ENCODE results near the gene WBP1. TPM values are rescaled to one million over a fixed set of nuclear protein-coding genes. Genes with fewer than 3 reads are reported as not detected.
"Not testable (repeated sequence)": the region's sequence is repeated elsewhere in the genome, so short reads cannot be mapped to it uniquely, and the experiment has no call there.

Gene WBP1
- total and polyA plus RNA-seq, 10 of the 15 experiments (the other 5 are each of a cell fraction or from before 2014, with no cell fraction given) = 4.2 to 76.8 (median 43.8) TPM

DNA sequence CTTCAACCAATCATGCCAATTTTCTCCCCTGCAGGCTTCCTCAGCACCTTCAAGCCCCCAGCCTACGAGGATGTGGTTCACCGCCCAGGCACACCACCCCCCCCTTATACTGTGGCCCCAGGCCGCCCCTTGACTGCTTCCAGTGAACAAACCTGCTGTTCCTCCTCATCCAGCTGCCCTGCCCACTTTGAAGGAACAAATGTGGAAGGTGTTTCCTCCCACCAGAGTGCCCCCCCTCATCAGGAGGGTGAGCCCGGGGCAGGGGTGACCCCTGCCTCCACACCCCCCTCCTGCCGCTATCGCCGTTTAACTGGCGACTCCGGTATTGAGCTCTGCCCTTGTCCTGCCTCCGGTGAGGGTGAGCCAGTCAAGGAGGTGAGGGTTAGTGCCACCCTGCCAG is 1.9 kb downstream of the WBP1 start:
- FAIRE-seq; H4K20me1 ChIP-seq (ENCODE audit: control insufficient read depth, insufficient read depth); BruUV-seq (replicated peaks); H3K4me2 ChIP-seq (ENCODE audit: control insufficient read depth, insufficient read depth); in situ Hi-C loops (cut with MboI); H3K27ac ChIP-seq (ENCODE audit: control insufficient read depth, insufficient read depth); ATAC-seq; H3K36me3 ChIP-seq (ENCODE audit: control insufficient read depth in 2 of 2, insufficient read depth in 2 of 2, low read length in 1 of 2); H3K4me3 ChIP-seq; H2AFZ ChIP-seq (ENCODE audit: control insufficient read depth, low read depth, low read length); intact Hi-C loops (cut with micrococcal nuclease; ENCODE audit: unreplicated experiment); H3K27me3 ChIP-seq (replicated peaks in 1 of 2; ENCODE audit: control insufficient read depth in 2 of 2, insufficient read depth in 2 of 2, low read length in 1 of 2); H3K9ac ChIP-seq (ENCODE audit: control insufficient read depth, insufficient read depth, low read length); DNase-seq (ENCODE audit: low read depth, low spot score); H3K9me3 ChIP-seq (replicated peaks; ENCODE audit: control insufficient read depth, insufficient read depth, low read length); POLR2A ChIA-PET: not testable (repeated sequence)
- 93% methylated on average over 10 of the region's 10 CpGs for WGBS (ENCODE audit: insufficient coverage, insufficient replicate concordance, low lambda C conversion rate, missing lambda C conversion rate)
- ChIA-PET CTCF (interaction anchor here (1.6 kb wide), 1 partner anchor 128 kb away, joined by 5 read pairs; no protein-coding TSS in a partner anchor), SMC1A (ENCODE audit: uncharacterized antibody, unreplicated experiment) (interaction anchor here (1.3 kb wide), 1 partner anchor 120 kb away, joined by 3 read pairs; no protein-coding TSS in a partner anchor), RAD21 (ENCODE audit: unreplicated experiment) (interaction anchor here (0.7 to 1.2 kb wide), 2 partner anchors 12 to 70 kb away, joined by 3 to 4 read pairs; partner anchors contain the start of genes HTRA2 and MRPL53)
- Histone ChIP-seq H3K79me2 (ENCODE audit: control insufficient read depth, insufficient read depth, low read length) (peaks cover 32% of the 10 kb centered on the region), H3K4me1 (ENCODE audit: control insufficient read depth, insufficient read depth, low read length) (peaks cover 19% of the 10 kb centered on the region)
- peak; percentile 32; the same call in 1 of the 2 replicates for TF ChIP-seq POLR2A (IDR thresholded peaks at IDR 0.05; ENCODE audit: low read depth, low read length)

DNA sequence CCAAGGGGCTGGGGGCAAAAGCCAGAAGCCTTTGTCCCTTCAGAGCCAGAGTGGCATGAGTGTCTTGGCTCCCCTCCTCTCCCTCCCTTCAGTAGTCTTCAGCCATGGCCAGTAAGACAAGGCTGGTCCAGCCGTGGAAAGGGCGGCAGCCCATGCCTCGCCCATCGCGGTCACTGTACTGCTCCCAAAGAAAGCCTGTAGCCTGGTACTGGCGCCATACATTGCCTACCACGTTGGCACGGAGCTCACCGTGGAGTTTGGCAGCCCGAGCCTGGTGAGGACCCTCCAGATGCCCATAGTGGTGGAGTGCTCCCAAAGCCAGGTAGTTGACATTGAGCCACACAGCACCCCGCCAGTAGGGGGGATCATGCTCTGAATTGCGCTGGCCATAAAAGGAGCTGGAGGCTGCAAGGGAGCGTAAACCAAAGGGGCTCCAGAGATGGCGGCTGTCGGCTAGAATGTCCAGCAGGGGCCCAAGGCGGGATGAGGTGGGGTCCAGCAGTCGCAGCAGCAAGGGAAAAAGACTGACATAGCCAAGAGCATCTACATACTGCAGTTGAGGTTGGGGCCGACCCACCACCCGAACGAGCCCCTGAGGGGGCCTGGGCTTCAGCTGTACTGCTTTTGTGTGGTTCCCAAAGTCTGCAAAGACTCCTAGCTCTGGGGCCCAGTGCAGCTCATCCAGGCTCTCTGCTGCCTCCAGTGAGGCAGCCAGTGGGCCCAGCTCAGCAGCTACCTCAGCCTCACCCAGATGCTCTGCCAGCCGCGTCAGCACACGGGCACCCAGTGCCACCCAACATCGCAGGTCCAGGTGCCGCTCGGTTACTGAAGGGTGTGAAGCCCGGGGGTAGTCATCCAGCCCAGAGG is 3.2 kb downstream of the WBP1 start:
- no TSS peak for BruUV-seq (replicated peaks)
- Histone ChIP-seq H2AFZ (ENCODE audit: control insufficient read depth, low read depth, low read length) (no peak overlapping the region), H3K36me3 (ENCODE audit: control insufficient read depth in 2 of 2, insufficient read depth in 2 of 2, low read length in 1 of 2) (peaks cover 2 to 4% of the 10 kb centered on the region in 2 experiments; a peak in 3 of 4 replicates), H3K4me3 (no peak overlapping the region), H3K27me3 (replicated peaks in 1 of 2; ENCODE audit: control insufficient read depth in 2 of 2, insufficient read depth in 2 of 2, low read length in 1 of 2) (no peaks in the 10 kb centered on the region), H3K4me2 (ENCODE audit: control insufficient read depth, insufficient read depth) (no peak overlapping the region), H3K9me3 (replicated peaks; ENCODE audit: control insufficient read depth, insufficient read depth, low read length) (no peaks in the 10 kb centered on the region), H3K9ac (ENCODE audit: control insufficient read depth, insufficient read depth, low read length) (no peak overlapping the region), H3K27ac (ENCODE audit: control insufficient read depth, insufficient read depth) (no peak overlapping the region), H4K20me1 (ENCODE audit: control insufficient read depth, insufficient read depth) (no peaks in the 10 kb centered on the region), H3K79me2 (ENCODE audit: control insufficient read depth, insufficient read depth, low read length) (peaks cover 31% of the 10 kb centered on the region), H3K4me1 (ENCODE audit: control insufficient read depth, insufficient read depth, low read length) (peaks cover 9% of the 10 kb centered on the region)
- FAIRE-seq (no peak), ATAC-seq (no peak), DNase-seq (ENCODE audit: low read depth, low spot score) (no peak)
- ChIA-PET SMC1A (ENCODE audit: uncharacterized antibody, unreplicated experiment) (interaction anchor here (0.6 kb wide), 1 partner anchor 71 kb away, joined by 3 read pairs; no protein-coding TSS in a partner anchor), RAD21 (ENCODE audit: unreplicated experiment) (no interaction called here), POLR2A (no interaction called here), CTCF (interaction anchor here (0.6 to 1.6 kb wide), 2 partner anchors 20 to 127 kb away, joined by 3 to 5 read pairs; no protein-coding TSS in a partner anchor)
- in situ Hi-C loops (cut with MboI) = no loop called here
- intact Hi-C loops (cut with micrococcal nuclease; ENCODE audit: unreplicated experiment) = no loop called here
- 92% methylated on average over 27 of the region's 27 CpGs for WGBS (ENCODE audit: insufficient coverage, insufficient replicate concordance, low lambda C conversion rate, missing lambda C conversion rate)
- TF ChIP-seq FOS (IDR thresholded peaks at IDR 0.05; ENCODE audit: borderline replicate concordance, extremely low read depth, insufficient read length) (no peak), SIX5 (IDR thresholded peaks at IDR 0.05; ENCODE audit: low read depth, low read length, severe bottlenecking) (no peak), POLR2AphosphoS5 (IDR thresholded peaks at IDR 0.05; ENCODE audit: low read length) (0 out of 2 replicates have a peak, but pooled peaks have one; percentile 12), YBX1 (IDR thresholded peaks at IDR 0.05) (no peak), SIN3A (IDR thresholded peaks at IDR 0.05; ENCODE audit: low read depth, low read length) (no peak), RBBP5 (conservative IDR thresholded peaks at IDR 0.05) (no peak), SRF (IDR thresholded peaks at IDR 0.05; ENCODE audit: low read depth in 2 of 2, low read length in 2 of 2) (0 out of 4 replicates have a peak, but pooled peaks of 1 of the 2 experiments have one; percentile 16), LARP7 (IDR thresholded peaks at IDR 0.05) (no peak), KLF5 (IDR thresholded peaks at IDR 0.05; ENCODE audit: partially characterized antibody) (no peak)
- TF ChIP-seq, protein P1, sequence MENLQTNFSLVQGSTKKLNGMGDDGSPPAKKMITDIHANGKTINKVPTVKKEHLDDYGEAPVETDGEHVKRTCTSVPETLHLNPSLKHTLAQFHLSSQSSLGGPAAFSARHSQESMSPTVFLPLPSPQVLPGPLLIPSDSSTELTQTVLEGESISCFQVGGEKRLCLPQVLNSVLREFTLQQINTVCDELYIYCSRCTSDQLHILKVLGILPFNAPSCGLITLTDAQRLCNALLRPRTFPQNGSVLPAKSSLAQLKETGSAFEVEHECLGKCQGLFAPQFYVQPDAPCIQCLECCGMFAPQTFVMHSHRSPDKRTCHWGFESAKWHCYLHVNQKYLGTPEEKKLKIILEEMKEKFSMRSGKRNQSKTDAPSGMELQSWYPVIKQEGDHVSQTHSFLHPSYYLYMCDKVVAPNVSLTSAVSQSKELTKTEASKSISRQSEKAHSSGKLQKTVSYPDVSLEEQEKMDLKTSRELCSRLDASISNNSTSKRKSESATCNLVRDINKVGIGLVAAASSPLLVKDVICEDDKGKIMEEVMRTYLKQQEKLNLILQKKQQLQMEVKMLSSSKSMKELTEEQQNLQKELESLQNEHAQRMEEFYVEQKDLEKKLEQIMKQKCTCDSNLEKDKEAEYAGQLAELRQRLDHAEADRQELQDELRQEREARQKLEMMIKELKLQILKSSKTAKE (IDR thresholded peaks at IDR 0.05; ENCODE audit: low read depth, poor library complexity, severe bottlenecking) = no peak
- TF ChIP-seq, protein P2, sequence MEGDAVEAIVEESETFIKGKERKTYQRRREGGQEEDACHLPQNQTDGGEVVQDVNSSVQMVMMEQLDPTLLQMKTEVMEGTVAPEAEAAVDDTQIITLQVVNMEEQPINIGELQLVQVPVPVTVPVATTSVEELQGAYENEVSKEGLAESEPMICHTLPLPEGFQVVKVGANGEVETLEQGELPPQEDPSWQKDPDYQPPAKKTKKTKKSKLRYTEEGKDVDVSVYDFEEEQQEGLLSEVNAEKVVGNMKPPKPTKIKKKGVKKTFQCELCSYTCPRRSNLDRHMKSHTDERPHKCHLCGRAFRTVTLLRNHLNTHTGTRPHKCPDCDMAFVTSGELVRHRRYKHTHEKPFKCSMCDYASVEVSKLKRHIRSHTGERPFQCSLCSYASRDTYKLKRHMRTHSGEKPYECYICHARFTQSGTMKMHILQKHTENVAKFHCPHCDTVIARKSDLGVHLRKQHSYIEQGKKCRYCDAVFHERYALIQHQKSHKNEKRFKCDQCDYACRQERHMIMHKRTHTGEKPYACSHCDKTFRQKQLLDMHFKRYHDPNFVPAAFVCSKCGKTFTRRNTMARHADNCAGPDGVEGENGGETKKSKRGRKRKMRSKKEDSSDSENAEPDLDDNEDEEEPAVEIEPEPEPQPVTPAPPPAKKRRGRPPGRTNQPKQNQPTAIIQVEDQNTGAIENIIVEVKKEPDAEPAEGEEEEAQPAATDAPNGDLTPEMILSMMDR (IDR thresholded peaks at IDR 0.05 in 2 of 3, conservative IDR thresholded peaks at IDR 0.05 in 1 of 3; ENCODE audit: control insufficient read depth in 2 of 3, extremely low read depth in 1 of 3, insufficient read depth in 1 of 3, low read depth in 3 of 3, low read length in 3 of 3) = peak; percentile 2 to 38 (median 30); a peak in 1 of 6 replicates
